HG03139 (cell line): ENCODE data around the gene PADI4.

ENCODE experiments used
- ATAC-seq: cut with Tn5 transposase; IDR thresholded peaks from one replicate; pipeline ENCODE4 v1.9.1; 2021; ENCODE audit not compliant: unreplicated experiment

Gene PADI4

DNA sequence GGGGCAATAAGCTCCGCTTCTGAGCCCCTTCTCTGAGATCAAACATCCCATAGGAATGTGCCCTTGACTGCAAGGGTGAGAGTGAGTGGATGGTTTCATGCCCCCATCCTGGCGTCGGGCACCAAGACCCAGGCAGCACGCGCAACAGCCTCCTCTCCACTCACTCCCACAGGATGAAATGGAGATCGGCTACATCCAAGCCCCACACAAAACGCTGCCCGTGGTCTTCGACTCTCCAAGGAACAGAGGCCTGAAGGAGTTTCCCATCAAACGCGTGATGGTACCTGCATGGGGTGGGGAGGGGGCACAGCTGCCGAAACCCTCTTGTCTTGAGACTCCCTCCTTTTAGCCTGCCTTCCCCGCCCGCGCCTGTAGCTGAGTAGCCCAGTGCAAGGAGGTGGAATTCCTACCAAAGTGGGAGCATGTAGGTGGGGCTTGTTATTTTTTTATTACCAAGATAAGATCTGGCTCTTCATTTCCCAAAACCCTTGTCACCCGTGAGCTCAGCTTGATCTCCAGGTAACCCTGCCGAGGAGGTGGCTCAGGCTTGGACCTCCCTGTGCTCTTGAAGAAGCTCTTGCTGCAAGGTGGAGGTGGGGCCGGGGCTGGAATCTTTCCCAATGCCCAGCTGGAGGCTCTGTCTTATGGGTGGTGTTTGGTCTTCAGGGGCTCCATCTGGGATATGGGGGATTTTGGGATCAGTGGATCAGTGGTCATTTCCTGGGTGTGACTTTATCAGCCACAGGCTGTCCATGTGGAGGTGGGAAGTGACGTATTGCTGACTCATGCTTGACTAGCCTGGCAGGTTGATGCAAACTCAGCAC lies 40.0 kb downstream of the PADI4 start:
- no peak for ATAC-seq

DNA sequence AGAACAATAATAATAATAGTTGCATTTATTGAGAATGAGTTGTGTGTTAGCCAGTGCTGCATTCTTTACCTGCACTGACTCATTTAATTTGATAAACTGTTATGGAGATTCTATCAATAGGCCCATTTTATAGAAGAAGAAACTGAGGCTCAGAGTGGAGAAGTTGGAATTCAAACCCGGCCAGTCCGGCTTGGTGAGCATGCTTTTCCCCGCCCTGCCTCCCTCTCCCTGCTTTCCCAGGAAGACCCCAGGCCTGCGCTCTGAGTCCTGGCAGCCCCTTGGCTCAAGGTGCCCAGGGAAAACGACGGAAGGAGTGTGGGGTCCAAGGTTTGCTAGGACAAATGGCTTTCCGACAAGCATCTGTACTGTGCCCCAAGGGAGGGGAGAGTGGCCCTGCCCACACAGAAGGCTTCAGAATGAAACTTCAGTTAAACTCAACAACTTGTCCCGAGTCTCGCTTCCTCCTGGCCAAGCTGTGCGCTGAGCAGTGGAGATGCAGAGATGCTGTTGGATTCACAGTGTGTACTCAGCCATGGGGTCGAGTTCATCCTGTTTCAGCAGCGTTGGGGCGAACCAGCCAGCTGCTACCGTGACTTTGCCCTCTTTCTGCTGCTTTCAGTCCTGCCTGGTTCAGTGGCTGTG lies 40.7 kb downstream of the PADI4 start:
- ATAC-seq: no peak

DNA sequence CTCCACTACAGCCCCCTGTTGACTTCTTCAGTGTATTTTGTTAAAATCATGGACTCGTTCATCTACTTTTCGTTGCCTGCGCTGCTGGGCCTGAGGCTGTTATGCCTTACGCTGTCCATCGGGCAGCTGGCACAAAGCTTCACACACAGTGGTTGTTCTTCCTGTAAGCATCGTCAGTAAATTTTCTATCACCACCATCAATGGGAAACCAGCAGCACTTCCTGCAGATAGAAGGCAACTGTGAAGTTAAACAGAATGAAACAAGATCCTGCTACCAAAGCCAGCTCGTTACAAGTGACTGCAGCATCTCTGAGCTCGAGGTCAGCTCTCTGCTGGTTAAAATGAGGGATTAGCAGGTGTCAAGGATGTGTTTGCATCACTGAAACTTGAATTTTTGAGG lies 42.1 kb downstream of the PADI4 start:
- no peak for ATAC-seq

DNA sequence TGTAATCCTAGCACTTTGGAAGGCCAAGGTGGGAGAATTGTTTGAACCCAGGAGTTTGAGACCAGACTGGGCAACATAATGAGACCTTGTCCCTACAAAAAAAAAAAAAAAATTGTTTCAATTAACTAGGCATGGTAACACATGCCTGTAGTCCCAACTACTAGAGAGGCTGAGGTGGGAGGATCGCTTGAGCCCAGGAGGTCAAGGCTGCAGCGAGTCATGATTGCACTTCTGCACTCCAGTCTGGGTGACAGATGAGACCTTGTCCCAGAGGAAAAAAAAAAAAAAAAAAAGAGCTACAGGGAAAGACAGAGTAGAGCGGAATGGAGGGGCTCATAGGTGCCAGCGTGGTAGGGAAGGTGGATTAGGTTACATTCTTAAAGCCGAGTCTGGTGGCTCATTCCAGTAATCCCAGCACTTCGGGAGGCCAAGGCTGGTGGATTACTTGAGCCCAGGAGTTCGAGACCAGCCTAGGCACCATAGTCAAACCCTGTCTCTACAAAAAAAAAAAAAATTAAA lies 43.0 kb downstream of the PADI4 start:
- no peak for ATAC-seq

DNA sequence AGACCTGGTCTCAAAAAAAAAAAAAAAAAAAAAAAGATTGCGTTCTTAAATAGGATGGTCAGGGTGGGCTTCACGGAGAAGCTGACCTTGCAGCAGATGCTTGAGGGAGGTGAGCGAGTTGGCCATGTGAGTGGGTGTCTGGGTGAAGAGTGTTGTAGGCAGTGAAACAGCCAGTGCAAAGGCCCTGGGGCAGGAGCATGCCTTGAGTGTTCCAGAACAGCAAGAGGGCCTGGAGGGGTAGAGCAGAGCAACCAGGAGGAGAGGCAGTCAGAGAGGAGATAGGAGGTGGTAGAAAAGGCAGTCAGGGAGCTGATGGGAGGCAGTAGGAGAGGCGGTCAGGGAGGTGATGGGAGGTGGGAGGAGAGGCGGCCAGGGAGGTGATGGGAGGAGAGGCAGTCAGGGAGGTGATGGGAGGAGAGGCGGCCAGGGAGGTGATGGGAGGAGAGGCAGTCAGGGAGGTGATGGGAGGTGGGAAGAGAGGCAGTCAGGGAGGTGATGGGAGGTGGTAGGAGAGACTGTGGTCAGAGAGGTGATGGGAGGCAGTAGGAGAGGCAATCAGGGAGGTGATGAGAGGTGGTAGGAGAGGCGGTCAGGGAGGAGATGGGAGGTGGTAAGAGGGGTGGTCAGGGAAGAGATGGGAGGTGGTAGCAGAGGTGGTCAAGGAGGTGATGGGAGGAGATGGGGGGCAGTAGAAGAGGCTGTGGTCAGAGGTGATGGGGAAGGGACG lies 43.8 kb downstream of the PADI4 start:
- no peak for ATAC-seq

DNA sequence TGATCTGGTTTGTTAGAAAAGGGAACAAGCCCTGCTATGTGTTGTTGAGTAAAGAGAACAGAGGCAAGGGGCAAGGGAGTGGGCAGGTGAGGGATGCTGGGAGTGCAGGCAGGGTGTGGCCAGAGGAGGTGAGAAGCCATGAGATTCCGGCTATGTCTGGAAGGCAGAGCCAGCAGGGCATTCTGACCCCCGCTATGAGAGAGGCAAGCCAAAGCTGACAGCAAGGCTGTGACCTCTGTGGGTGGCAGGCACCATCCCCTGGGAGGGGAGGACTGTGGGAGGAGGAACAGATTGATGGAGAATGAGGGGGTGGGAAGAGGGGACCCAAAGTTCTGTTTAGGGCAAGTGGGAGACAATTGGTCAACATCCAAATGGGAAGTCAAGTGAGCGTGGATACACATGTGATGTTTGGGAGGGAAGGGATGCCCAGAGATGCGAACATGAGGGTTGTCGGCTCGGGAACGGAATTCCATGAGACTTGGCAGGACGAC lies 44.5 kb downstream of the PADI4 start:
- ATAC-seq: no peak

DNA sequence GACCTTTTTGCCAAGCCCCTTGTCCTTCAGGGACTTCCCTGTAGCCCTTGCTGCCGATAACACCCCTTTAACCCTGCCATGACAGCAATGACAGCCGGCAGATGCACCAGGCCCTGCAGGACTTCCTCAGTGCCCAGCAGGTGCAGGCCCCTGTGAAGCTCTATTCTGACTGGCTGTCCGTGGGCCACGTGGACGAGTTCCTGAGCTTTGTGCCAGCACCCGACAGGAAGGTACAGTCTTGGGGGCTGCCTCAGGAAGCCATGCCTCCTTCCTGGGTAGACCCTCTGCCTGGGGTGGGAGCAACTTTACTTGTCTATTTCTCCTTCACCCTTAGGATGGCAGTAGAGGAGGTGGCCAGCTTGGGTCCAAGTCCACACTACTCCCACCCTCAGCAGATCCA lies 47.9 kb downstream of the PADI4 start:
- no peak for ATAC-seq

DNA sequence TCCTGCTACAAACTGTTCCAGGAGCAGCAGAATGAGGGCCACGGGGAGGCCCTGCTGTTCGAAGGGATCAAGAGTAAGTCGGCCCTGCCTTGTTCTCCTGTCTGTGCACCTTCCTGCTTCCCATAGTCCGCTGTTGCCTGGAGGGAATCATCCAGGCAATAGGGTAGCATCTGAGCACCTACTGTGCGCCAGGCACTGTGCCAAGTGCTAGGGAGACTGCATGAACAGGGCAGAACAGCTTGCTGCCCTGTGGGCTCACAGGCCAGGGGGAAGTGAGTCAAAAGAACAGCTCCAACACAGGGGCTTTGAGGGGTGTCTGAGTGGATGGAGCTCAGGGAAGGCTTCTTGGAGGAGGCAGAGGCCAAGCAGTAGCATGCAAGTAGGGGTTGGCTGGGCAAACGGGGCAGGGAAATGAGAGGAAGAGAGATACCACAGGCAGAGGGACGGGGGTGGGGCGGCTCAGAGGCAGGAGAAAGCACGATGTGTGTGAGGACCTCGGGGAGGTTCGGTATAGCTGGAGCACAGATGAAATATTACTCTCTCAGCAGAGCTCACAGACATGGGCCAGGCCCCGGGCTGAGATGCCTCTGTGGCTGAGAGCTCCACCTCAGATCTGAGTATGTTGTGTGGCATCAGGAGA lies 48.5 kb downstream of the PADI4 start:
- no peak for ATAC-seq

DNA sequence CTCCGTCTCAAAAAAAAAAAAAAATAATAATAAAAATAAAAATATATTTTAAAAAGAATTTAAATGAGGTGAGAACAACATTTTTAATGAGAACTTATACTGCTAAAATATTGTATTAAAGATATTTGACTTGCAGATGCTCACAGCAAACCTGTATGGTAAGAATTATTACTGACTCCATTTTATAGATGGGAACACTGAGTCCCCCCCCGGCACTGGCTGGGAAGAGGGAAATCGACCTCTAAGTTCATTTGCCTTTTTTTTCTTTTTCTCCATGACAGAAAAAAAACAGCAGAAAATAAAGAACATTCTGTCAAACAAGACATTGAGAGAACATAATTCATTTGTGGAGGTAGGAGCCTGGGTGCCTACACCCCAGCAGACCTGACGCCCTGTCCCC lies 50.6 kb downstream of the PADI4 start:
- ATAC-seq: no peak

DNA sequence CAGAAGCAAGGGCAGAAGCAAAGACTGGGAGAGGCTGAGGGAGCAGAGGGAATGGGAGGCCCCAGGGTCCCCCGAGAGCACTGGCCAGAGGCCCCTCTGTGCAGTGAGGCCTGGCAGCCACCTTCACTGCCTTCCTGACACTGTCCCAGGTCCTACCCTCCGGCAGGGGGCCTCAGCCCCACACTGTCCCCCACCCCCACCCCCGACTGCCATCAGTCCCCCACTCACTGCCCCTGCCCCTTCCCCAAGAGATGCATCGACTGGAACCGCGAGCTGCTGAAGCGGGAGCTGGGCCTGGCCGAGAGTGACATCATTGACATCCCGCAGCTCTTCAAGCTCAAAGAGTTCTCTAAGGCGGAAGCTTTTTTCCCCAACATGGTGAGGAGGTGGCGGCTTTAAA lies 51.0 kb downstream of the PADI4 start:
- ATAC-seq: no peak

DNA sequence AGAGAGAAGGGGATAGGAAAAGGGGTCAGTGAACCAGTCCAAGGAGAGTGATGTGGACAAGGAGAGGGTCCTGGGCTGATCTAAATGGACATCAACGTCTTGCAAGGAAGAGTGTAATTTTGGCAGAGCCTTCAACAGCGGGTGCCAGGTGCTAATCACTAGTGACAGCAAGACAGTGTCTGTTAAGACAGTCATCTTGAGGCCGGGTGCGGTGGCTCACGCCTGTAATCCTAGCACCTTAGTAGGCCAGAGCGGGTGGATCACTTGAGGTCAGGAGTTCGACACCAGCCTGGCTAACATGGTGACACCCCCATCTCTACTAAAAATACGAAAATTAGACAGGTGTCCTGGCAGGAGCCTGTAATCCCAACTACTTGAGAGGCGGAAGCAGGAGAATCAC lies 51.8 kb downstream of the PADI4 start:
- no peak for ATAC-seq

DNA sequence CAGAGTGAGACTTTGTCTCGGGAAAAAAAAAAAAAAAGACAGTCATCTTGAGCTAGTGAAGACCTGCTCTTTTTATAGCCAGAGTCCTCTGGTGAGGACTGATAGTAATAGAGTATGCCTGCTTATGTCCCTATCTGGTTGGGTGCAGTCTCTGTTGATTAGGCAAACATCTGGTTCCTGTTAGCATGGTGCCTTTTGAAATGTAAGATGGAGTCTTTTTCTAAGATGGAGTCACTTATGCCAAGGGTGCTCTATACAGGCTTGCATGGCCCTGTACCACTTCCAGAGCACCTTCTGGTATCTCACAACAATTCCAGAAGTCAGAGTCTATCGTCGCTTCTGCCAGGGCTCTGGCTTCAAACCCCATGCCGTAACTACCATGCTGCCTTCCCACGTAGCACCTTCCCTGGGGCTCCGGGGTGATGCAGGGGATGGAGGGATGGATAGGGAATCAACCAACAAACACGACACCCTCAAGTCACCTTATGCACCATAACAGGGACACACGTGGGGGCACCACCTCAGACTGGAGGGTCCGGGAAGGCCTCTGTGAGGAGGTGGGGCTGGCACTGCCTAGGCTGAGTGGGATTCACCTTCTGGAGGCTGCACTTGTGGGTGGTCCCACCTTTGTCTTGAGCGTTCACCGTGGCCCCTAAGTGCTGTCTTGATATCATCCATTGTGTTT lies 52.4 kb downstream of the PADI4 start:
- no peak for ATAC-seq

DNA sequence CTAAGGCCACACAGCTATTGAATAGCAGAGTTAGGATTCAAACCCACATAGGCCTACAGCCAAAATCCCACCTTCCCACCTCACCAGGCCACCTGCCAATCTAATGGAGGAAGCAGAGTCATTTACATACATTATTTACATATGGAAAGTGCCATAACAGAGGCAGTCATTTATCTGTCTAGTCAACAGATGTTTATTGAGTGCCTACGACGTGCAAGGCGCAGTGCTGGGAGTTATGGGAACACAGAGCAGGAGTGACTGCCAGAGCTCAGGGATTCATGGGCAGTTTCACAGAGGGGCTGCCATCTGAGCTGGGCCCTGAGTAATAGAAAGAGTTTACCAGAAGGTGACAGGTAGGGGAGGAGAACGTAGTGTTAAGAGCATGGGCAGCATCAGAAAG lies 53.7 kb downstream of the PADI4 start:
- ATAC-seq: no peak

DNA sequence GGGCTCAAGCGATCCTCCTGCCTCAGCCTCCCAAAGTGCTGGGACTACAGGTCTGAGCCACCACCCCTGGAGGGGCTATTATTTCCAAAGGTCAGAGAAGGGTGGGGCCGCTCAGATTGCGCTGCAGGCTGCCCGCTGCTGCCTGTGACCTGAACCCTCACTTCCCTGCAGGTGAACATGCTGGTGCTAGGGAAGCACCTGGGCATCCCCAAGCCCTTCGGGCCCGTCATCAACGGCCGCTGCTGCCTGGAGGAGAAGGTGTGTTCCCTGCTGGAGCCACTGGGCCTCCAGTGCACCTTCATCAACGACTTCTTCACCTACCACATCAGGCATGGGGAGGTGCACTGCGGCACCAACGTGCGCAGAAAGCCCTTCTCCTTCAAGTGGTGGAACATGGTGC lies 55.4 kb downstream of the PADI4 start:
- ATAC-seq: no peak

DNA sequence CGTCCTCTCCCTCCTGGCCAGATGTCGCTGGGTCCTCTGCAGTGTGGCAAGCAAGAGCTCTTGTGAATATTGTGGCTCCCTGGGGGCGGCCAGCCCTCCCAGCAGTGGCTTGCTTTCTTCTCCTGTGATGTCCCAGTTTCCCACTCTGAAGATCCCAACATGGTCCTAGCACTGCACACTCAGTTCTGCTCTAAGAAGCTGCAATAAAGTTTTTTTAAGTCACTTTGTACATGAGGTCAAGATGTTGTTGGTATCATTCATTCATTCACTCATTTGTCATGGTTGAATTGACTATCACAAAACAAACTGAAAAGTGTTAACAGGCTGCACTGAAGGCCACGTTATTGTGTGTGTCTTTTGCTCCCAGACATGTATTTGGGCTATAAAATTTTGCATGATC lies 55.8 kb downstream of the PADI4 start:
- ATAC-seq: no peak

DNA sequence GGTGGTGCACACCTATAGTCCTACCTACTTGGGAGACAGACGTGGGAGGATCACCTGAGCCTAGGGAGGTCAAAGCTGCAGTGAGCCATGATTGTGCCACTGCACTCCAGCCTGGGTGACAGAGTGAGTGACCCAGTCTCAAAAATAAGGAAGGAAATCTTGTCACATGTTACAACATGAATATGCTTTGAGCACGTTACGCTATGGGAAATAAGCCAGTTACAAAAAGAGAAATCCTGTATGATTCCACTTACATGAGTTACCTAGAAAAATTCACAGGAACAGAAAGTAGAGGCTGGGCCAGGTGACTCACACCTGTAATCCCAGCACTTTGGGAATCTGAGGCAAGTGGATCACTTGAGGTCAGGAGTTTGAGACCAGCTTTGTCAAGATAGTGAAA lies 57.3 kb downstream of the PADI4 start:
- ATAC-seq: no peak

DNA sequence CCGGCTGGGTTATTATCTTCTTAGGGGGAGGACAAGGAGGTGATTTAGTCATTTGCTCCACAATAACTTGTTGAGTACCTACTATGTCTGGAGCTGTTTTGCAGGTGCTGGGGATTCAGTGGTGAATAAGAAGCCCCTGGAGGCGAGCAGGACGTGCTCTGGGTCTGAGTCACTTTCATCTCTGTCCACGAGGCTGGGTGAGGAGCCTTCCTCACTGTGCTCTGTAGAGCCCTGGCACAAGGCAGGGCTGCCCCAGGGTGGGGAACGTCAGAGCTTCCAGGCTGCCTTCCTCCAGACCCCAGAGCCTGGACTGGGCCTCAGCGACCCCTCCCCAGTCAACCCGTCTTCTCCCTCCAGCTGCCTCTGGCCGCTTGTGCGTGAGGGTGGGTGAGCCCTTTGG lies 61.5 kb downstream of the PADI4 start:
- ATAC-seq: no peak

DNA sequence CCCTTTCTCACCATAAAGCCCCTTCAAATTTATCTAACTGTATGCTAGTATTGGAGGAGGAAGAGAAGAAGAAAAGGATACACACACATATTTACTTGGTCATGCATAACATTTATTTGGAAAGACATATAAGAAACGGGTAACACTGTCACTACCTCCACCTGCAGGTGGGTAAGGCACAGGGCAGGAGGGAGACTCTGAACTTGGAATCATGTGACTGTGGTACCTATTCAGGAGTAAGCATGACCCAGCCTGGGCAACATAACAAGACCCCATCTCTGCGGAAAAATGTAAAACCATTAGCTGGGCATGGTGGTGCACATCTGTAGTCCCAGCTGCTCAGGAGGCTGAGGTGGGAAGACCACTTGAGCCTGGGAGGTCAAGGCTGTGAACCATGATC lies 62.6 kb downstream of the PADI4 start:
- no peak for ATAC-seq

DNA sequence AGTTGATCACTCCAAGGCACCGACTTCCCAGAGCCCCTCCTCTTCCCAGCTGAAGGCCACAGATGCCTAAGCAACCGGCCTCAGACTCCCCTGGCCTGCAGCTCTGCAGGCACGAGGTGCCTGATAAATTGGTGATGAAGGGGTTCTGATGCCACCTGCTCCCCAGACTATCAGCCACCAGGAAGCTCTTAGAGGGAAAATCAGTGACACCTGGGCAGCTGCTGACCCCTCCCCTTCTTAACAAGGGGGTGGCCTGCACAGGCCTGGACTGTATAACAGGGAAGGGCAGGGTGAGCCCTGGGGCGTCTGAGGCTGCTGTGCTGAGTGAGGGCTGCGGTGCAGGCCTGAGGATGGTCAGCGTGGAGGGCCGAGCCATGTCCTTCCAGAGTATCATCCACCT lies 63.9 kb downstream of the PADI4 start, which contains the start of gene PADI6:
TSS of gene PADI6 (plus strand) at position 301 of the 400 bp plus-strand sequence. CDS start at position 351, 50 bp downstream.
- no peak for ATAC-seq

DNA sequence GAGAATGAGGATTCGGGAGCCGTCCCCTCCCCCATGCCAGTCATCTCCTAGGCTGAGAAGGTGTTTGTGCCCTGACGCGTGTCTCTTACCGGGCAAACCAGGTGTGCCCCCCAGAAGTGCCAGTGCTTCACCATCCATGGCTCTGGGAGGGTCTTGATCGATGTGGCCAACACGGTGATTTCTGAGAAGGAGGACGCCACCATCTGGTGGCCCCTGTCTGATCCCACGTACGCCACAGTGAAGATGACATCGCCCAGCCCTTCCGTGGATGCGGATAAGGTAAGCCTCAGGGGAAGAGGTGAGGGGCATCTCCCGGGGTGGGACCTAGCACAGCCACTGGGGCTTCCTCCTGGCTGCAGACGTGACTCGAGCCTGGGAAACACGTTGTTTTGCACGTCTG lies 65.0 kb downstream of the PADI4 start:
- no peak for ATAC-seq

DNA sequence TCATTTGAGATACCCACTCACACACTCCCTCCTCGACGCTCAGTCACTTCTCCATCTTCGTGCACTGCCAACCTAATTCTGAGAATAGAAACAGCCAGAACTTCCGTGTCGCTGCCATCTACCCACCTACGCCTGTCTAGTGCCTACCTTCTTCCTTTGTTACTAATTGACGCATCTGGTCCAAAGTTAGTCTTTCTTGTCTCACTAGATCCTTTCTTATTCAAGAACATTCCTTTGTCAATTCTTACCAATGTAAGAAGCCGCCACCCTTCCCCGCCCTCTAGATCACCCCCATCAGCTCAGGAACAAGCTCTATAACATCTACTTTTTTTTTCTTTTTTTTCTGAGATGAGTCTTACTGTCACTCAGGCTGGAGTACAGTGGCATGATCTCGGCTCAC lies 67.7 kb downstream of the PADI4 start:
- ATAC-seq: no peak
